Keratinocyte (primary cell): ENCODE measurements around the gene KCND2.

Experiments
- EZH2 ChIP-seq: IDR thresholded peaks from one replicate; pipeline ENCODE4 v1.6.1; 2012; ENCODE audit warnings: inconsistent platforms, mild to moderate bottlenecking, low read length, moderate library complexity
- TF ChIP-seq, protein P1 (sequence below), 3 experiments: IDR thresholded peaks in 1 of 3; conservative IDR thresholded peaks in 1 of 3; optimal IDR thresholded peaks in 1 of 3; 2 replicates in 2 of 3; 3 replicates in 1 of 3; pipeline versions ENCODE3 to v1.5.1; 2011; ENCODE audit warnings: low read length in 3 of 3, mild to moderate bottlenecking in 3 of 3, moderate library complexity in 2 of 3, control low read depth in 1 of 3, inconsistent platforms in 1 of 3; ENCODE audit not compliant: insufficient read depth in 2 of 3; ENCODE audit errors: extremely low read depth in 1 of 3

DNA sequence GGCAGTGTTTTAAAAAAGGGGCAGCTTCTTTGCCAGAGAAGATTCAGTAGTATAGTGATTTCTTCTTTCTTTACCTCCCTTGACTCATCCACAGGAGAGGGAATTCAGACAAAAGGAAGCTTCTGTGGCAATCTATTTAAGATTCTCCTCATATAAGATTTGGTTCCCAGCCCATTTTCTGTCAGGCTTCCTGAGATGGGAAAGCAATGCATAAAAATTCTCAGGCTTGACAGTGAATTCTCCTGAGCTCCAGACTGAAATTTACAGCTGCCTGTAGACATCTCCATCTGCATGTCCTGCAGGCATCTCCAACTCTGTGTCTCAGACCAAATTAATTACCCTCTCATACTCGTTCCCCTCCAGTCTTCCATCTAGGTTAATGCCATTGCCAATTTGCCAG, 512.1 kb downstream of the KCND2 start:
- TF ChIP-seq, protein P1, sequence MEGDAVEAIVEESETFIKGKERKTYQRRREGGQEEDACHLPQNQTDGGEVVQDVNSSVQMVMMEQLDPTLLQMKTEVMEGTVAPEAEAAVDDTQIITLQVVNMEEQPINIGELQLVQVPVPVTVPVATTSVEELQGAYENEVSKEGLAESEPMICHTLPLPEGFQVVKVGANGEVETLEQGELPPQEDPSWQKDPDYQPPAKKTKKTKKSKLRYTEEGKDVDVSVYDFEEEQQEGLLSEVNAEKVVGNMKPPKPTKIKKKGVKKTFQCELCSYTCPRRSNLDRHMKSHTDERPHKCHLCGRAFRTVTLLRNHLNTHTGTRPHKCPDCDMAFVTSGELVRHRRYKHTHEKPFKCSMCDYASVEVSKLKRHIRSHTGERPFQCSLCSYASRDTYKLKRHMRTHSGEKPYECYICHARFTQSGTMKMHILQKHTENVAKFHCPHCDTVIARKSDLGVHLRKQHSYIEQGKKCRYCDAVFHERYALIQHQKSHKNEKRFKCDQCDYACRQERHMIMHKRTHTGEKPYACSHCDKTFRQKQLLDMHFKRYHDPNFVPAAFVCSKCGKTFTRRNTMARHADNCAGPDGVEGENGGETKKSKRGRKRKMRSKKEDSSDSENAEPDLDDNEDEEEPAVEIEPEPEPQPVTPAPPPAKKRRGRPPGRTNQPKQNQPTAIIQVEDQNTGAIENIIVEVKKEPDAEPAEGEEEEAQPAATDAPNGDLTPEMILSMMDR (optimal IDR thresholded peaks at IDR 0.05 in 1 of 3, IDR thresholded peaks at IDR 0.05 in 1 of 3, conservative IDR thresholded peaks at IDR 0.05 in 1 of 3; ENCODE audit: extremely low read depth in 1 of 3, insufficient read depth in 2 of 3, low read length in 3 of 3): no peak
- no peak for TF ChIP-seq EZH2
